ENCODE results near the gene ABCA13.

ABCA13 gene

GRCh38 chr7:48296966-48297365, 125.7 kb downstream of the ABCA13 start:
- TF ChIP-seq CTCF (conservative IDR thresholded peaks at IDR 0.05; ENCODE audit: low read depth, low read length): no peak

GRCh38 chr7:48298779-48299178, 127.5 kb downstream of the ABCA13 start:
- H3K36me3 ChIP-seq (ENCODE audit: insufficient read depth): no peaks in the 10 kb centered on the region
- H3K9ac ChIP-seq: no peak overlapping the region
- no peak overlapping the region for H3K27ac ChIP-seq
- H3K4me3 ChIP-seq (IDR thresholded peaks at IDR 0.05; ENCODE audit: insufficient read depth, low read depth, low read length): no peak overlapping the region
- TF ChIP-seq CTCF (conservative IDR thresholded peaks at IDR 0.05; ENCODE audit: low read depth, low read length): no peak
- H4K20me1 ChIP-seq (ENCODE audit: insufficient read depth): no peaks in the 10 kb centered on the region
- H3K4me2 ChIP-seq: no peak overlapping the region
- no peaks in the 10 kb centered on the region for H3K27me3 ChIP-seq (ENCODE audit: insufficient read depth, low read depth)
- no peaks in the 10 kb centered on the region for H3K79me2 ChIP-seq (ENCODE audit: insufficient read depth, low read depth)
- no peak overlapping the region for H2AFZ ChIP-seq (ENCODE audit: low read depth)
- H3K4me1 ChIP-seq (ENCODE audit: low read depth, poor library complexity, severe bottlenecking): peaks cover 7% of the 10 kb centered on the region

More at GRCh38 chr7:48296966-48297365, 125.7 kb downstream of the ABCA13 start:
- H4K20me1 ChIP-seq (ENCODE audit: insufficient read depth): no peaks in the 10 kb centered on the region
- H3K27ac ChIP-seq: no peak overlapping the region
- H2AFZ ChIP-seq (ENCODE audit: low read depth): no peak overlapping the region
- H3K4me2 ChIP-seq: no peak overlapping the region
- no peak overlapping the region for H3K4me3 ChIP-seq (IDR thresholded peaks at IDR 0.05; ENCODE audit: insufficient read depth, low read depth, low read length)
- no peaks in the 10 kb centered on the region for H3K36me3 ChIP-seq (ENCODE audit: insufficient read depth)
- peaks cover 7% of the 10 kb centered on the region for H3K4me1 ChIP-seq (ENCODE audit: low read depth, poor library complexity, severe bottlenecking)
- H3K79me2 ChIP-seq (ENCODE audit: insufficient read depth, low read depth): no peaks in the 10 kb centered on the region
- H3K27me3 ChIP-seq (ENCODE audit: insufficient read depth, low read depth): no peaks in the 10 kb centered on the region
- no peak overlapping the region for H3K9ac ChIP-seq

GRCh38 chr7:48299580-48300169, 128.4 kb downstream of the ABCA13 start:
- Histone ChIP-seq H3K27ac (no peak overlapping the region), H3K4me3 (IDR thresholded peaks at IDR 0.05; ENCODE audit: insufficient read depth, low read depth, low read length) (no peak overlapping the region), H3K36me3 (ENCODE audit: insufficient read depth) (no peaks in the 10 kb centered on the region), H2AFZ (ENCODE audit: low read depth) (0 out of 2 replicates have a peak overlapping the region, but pooled peaks have one; percentile 8), H3K4me1 (ENCODE audit: low read depth, poor library complexity, severe bottlenecking) (peaks cover 7% of the 10 kb centered on the region), H3K4me2 (no peak overlapping the region), H3K9ac (no peak overlapping the region), H3K79me2 (ENCODE audit: insufficient read depth, low read depth) (no peaks in the 10 kb centered on the region), H4K20me1 (ENCODE audit: insufficient read depth) (no peaks in the 10 kb centered on the region), H3K27me3 (ENCODE audit: insufficient read depth, low read depth) (no peaks in the 10 kb centered on the region)
- peak; percentile 79 for TF ChIP-seq CTCF (conservative IDR thresholded peaks at IDR 0.05; ENCODE audit: low read depth, low read length)

GRCh38 chr7:48300301-48300700, 129.0 kb downstream of the ABCA13 start:
- H3K27ac ChIP-seq: no peak overlapping the region

More at GRCh38 chr7:48300301-48300700, 129.0 kb downstream of the ABCA13 start:
- Histone ChIP-seq H3K4me1 (ENCODE audit: low read depth, poor library complexity, severe bottlenecking) (peaks cover 7% of the 10 kb centered on the region), H4K20me1 (ENCODE audit: insufficient read depth) (no peaks in the 10 kb centered on the region), H3K4me2 (no peak overlapping the region), H3K36me3 (ENCODE audit: insufficient read depth) (no peaks in the 10 kb centered on the region), H3K9ac (no peak overlapping the region), H3K27me3 (ENCODE audit: insufficient read depth, low read depth) (no peaks in the 10 kb centered on the region), H2AFZ (ENCODE audit: low read depth) (no peak overlapping the region), H3K4me3 (IDR thresholded peaks at IDR 0.05; ENCODE audit: insufficient read depth, low read depth, low read length) (no peak overlapping the region), H3K79me2 (ENCODE audit: insufficient read depth, low read depth) (no peaks in the 10 kb centered on the region)
- no peak for TF ChIP-seq CTCF (conservative IDR thresholded peaks at IDR 0.05; ENCODE audit: low read depth, low read length)
